IPS DF 4.7 (cell line): ENCODE data around the gene EPHB3.

Experiments used
- DNase-seq: peaks from one replicate; pipeline ENCODE4 v3.0.0-alpha.2; 2013; ENCODE audit warnings: low spot score; ENCODE audit errors: extremely low read depth

Gene EPHB3

GRCh38 chr3:184543256-184543655 is 18.3 kb upstream of the EPHB3 start:
- DNase-seq = no peak

GRCh38 chr3:184543843-184544512 is 17.6 kb upstream of the EPHB3 start:
- DNase-seq = no peak

- no peak for DNase-seq
Observed at GRCh38 chr3:184544513-184544861, 17.1 kb upstream of the EPHB3 start.

- DNase-seq = no peak
Observed at GRCh38 chr3:184545769-184546168, 15.8 kb upstream of the EPHB3 start.

- DNase-seq = no peak
Observed at GRCh38 chr3:184546252-184546651, 15.3 kb upstream of the EPHB3 start.

GRCh38 chr3:184549796-184550577 is 11.6 kb upstream of the EPHB3 start:
- no peak for DNase-seq

- no peak for DNase-seq
Observed at GRCh38 chr3:184551103-184551502, 10.5 kb upstream of the EPHB3 start.

- no peak for DNase-seq
Observed at GRCh38 chr3:184551614-184552256, 9.8 kb upstream of the EPHB3 start.

- no peak for DNase-seq
Observed at GRCh38 chr3:184552296-184552695, 9.3 kb upstream of the EPHB3 start.

- no peak for DNase-seq
Observed at GRCh38 chr3:184552863-184553262, 8.7 kb upstream of the EPHB3 start.

GRCh38 chr3:184553385-184553784 is 8.2 kb upstream of the EPHB3 start:
- no peak for DNase-seq

- DNase-seq = no peak
Observed at GRCh38 chr3:184554461-184554860, 7.1 kb upstream of the EPHB3 start.

GRCh38 chr3:184556582-184557347 is 4.8 kb upstream of the EPHB3 start:
- DNase-seq = no peak

- DNase-seq = no peak
Observed at GRCh38 chr3:184557348-184557950, 4.1 kb upstream of the EPHB3 start.

- DNase-seq = no peak
Observed at GRCh38 chr3:184558726-184559125, 2.9 kb upstream of the EPHB3 start.

GRCh38 chr3:184559336-184559735 is 2.2 kb upstream of the EPHB3 start:
- no peak for DNase-seq

GRCh38 chr3:184560531-184560930 is 1.1 kb upstream of the EPHB3 start:
- DNase-seq = no peak

GRCh38 chr3:184561913-184562877 is 610 bp downstream of the EPHB3 start:
- DNase-seq = no peak

- no peak for DNase-seq
Observed at GRCh38 chr3:184562878-184563560, 1.4 kb downstream of the EPHB3 start.

GRCh38 chr3:184563561-184563925 is 2.0 kb downstream of the EPHB3 start:
- DNase-seq = no peak
